HCEC 1CT (cell line): Measurements from ENCODE around the gene ITGBL1.

Experiments
- DNase-seq: peaks from one replicate; pipeline ENCODE4 v3.0.0-alpha.2; 2017

The ITGBL1 gene

GRCh38 chr13:101757446-101758039, 305.1 kb downstream of the ITGBL1 start:
- peak; percentile 55 for DNase-seq

DNA sequence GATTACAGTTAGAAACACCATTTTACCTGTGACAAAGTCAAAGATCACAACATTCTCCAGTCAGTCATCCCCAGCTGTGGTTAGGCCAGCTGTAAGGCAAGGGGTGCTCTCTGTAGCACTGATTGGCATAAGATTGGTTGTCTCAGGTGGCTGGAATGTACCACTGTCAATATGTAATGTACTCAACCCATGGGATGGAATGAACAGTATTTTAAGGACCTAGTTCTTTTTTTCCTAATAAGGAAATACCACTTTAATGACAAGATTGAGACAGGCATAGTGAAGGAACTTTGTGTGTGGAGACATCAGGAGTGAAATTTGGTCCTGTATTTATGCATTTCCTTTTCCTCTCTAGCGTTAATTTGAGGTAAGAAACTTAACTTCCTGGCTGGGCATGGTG, 310.7 kb downstream of the ITGBL1 start:
- no peak for DNase-seq
